Superior temporal gyrus (tissue), 1 donor: ENCODE results near the gene SPATA2L.
A peak's percentile ranks its signal among the peaks of the same experiment; 100 is the strongest.
"Not testable (repeated sequence)": the region's sequence is repeated elsewhere in the genome, so short reads cannot be mapped to it uniquely, and the experiment has no call there.

Source experiments
- DNase-seq: peaks from one replicate; pipeline ENCODE4 v3.0.0-alpha.2; 2016; ENCODE audit errors: extremely low spot score

SPATA2L gene

GRCh38 chr16:89706518-89707260, 5.2 kb upstream of the SPATA2L start:
- DNase-seq: no peak

- no peak for DNase-seq
These were observed 3.5 kb upstream of the SPATA2L start for GRCh38 chr16:89705006-89705405.

- no peak for DNase-seq
These were observed 2.8 kb upstream of the SPATA2L start for GRCh38 chr16:89704281-89704680.

- no peak for DNase-seq
These were observed 668 bp downstream of the SPATA2L start for GRCh38 chr16:89700649-89701424.

GRCh38 chr16:89700100-89700648, 1.3 kb downstream of the SPATA2L start:
- peak; percentile 99 for DNase-seq

- DNase-seq: not testable (repeated sequence)
These were observed 1.8 kb downstream of the SPATA2L start for GRCh38 chr16:89699629-89700099.

- DNase-seq: not testable (repeated sequence)
These were observed 2.8 kb downstream of the SPATA2L start for GRCh38 chr16:89698717-89699116.

- DNase-seq: no peak
These were observed 3.7 kb downstream of the SPATA2L start for GRCh38 chr16:89697616-89698331.

GRCh38 chr16:89697161-89697615, 4.3 kb downstream of the SPATA2L start:
- no peak for DNase-seq

GRCh38 chr16:89696670-89697128, 4.8 kb downstream of the SPATA2L start:
- no peak for DNase-seq

GRCh38 chr16:89695875-89696669, 5.4 kb downstream of the SPATA2L start:
- no peak for DNase-seq

- no peak for DNase-seq
These were observed 6.2 kb downstream of the SPATA2L start for GRCh38 chr16:89695086-89695874.

GRCh38 chr16:89694784-89695085, 6.8 kb downstream of the SPATA2L start:
- DNase-seq: not testable (repeated sequence)

- DNase-seq: no peak
These were observed 7.3 kb downstream of the SPATA2L start for GRCh38 chr16:89693931-89694783.

- DNase-seq: no peak
These were observed 8.2 kb downstream of the SPATA2L start for GRCh38 chr16:89693289-89693731.

- no peak for DNase-seq
These were observed 9.4 kb downstream of the SPATA2L start for GRCh38 chr16:89691986-89692569.

- DNase-seq: no peak
These were observed 10.1 kb downstream of the SPATA2L start for GRCh38 chr16:89691231-89691985.

GRCh38 chr16:89690392-89690901, 11.1 kb downstream of the SPATA2L start:
- no peak for DNase-seq
